K562 (cell line): ENCODE results near the gene ADRM1. TPM values are rescaled to one million over a fixed set of nuclear protein-coding genes. Genes with fewer than 3 reads are reported as not detected.

Experiments used
- ATAC-seq: fragments of 200-7000 bp; cut with Tn5 transposase; 3 replicates; pipeline ENCODE4 v1.9.1; 2020; ENCODE audit warnings: moderate library complexity
- BruUV-seq: library from RNA; stranded (reverse); fragments of 400-500 nt; replicated peaks from 2 replicates; lab custom pipeline; 2021; lab: Mats Ljungman, UMichigan
- CTCF ChIA-PET: fragments of 300-600 bp; formaldehyde crosslinking; extraction: SDS; loops from one replicate; lab custom pipeline; 2021; ENCODE audit warnings: low intra/inter-chr PET ratio; lab: Yijun Ruan, JAX
- POLR2A ChIA-PET: fragments of 300-600, 350-650 bp; sonication (Branson Sonifier 250); formaldehyde crosslinking; extraction: SDS; loops from one replicate; lab custom pipeline; 2021; ENCODE audit warnings: antibody characterized with exemption, inconsistent platforms; lab: Yijun Ruan, JAX
- DNase-seq, 4 experiments: peaks; one replicate each; pipeline versions ENCODE4 v3.0.0 to v3.0.0-alpha.2; 2011 to 2018; ENCODE audit warnings: low spot score in 3 of 4, mixed read lengths in 3 of 4; ENCODE audit errors: extremely low read depth in 1 of 4
- FAIRE-seq: peaks from 2 replicates; lab custom pipeline; 2011; peaks lifted over from hg19 to GRCh38; lab: Jason Lieb, UNC
- H2AFZ ChIP-seq: 2 replicates; pipeline ENCODE4 v1.6.0; 2011; ENCODE audit warnings: low read depth, low read length, control low read depth, inconsistent platforms
- H3K27ac ChIP-seq: fragments of 200-600 bp; 3 replicates; pipeline ENCODE4 v1.8.0; 2011; ENCODE audit warnings: low read depth, mild to moderate bottlenecking, control low read depth, inconsistent platforms, low read length, moderate library complexity, mixed read lengths; ENCODE audit errors: extremely low read depth
- H3K27me3 ChIP-seq, 2 experiments: fragments of 300-600 bp in 1 of 2; 2 replicates in 1 of 2; 3 replicates in 1 of 2; pipeline versions ENCODE4 v1.6.0 to v1.8.0; 2011; ENCODE audit warnings: inconsistent platforms in 2 of 2, low read length in 2 of 2, mild to moderate bottlenecking in 1 of 2, mixed read lengths in 1 of 2, moderate library complexity in 1 of 2; ENCODE audit not compliant: control insufficient read depth in 2 of 2, insufficient read depth in 2 of 2
- H3K36me3 ChIP-seq: fragments of 300-600 bp; 3 replicates; pipeline ENCODE4 v1.8.0; 2011; ENCODE audit warnings: mild to moderate bottlenecking, low read length, inconsistent platforms; ENCODE audit not compliant: control insufficient read depth, insufficient read depth
- H3K4me1 ChIP-seq, 2 experiments: fragments of 200-600 bp in 1 of 2; replicated peaks in 1 of 2; 2 replicates in 1 of 2; 3 replicates in 1 of 2; pipeline versions ENCODE4 v1.5.1 to v1.8.0; 2011; ENCODE audit warnings: inconsistent platforms in 2 of 2, low read length in 2 of 2, mild to moderate bottlenecking in 1 of 2, mixed read lengths in 1 of 2, moderate library complexity in 1 of 2; ENCODE audit not compliant: control insufficient read depth in 2 of 2, insufficient read depth in 2 of 2
- H3K4me2 ChIP-seq: 2 replicates; pipeline ENCODE4 v1.6.1; 2011; ENCODE audit warnings: low read length, control low read depth, inconsistent platforms, mixed read lengths; ENCODE audit not compliant: insufficient read depth
- H3K4me3 ChIP-seq: fragments of 200-600 bp; sonication (generic), shearing (Covaris generic); 2 replicates; pipeline ENCODE4 v1.5.1; 2016; ENCODE audit warnings: control low read depth, inconsistent platforms
- H3K79me2 ChIP-seq: fragments of 200-600 bp; 3 replicates; pipeline ENCODE4 v1.8.0; 2011; ENCODE audit warnings: low read length, inconsistent platforms; ENCODE audit not compliant: control insufficient read depth, insufficient read depth
- H3K9ac ChIP-seq, 2 experiments: 2 replicates each; pipeline versions ENCODE4 v1.6.0 to v1.6.1; 2011; ENCODE audit warnings: low read depth in 2 of 2, low read length in 2 of 2, control low read depth in 1 of 2, inconsistent platforms in 1 of 2, mild to moderate bottlenecking in 1 of 2, mixed read lengths in 1 of 2; ENCODE audit not compliant: insufficient read depth in 1 of 2
- H3K9me1 ChIP-seq: one replicate; pipeline ENCODE4 v1.6.0; 2011; ENCODE audit warnings: inconsistent platforms, mild to moderate bottlenecking, low read length, moderate library complexity; ENCODE audit not compliant: control insufficient read depth, insufficient read depth
- H3K9me3 ChIP-seq: replicated peaks from 2 replicates; pipeline ENCODE4 v1.5.1; 2011; ENCODE audit warnings: low read depth, low read length, inconsistent platforms; ENCODE audit not compliant: control insufficient read depth, insufficient read depth
- H4K20me1 ChIP-seq: replicated peaks from 2 replicates; pipeline ENCODE4 v1.6.1; 2011; ENCODE audit warnings: low read length, inconsistent platforms, mixed read lengths; ENCODE audit not compliant: control insufficient read depth, insufficient read depth
- ARID2 ChIP-seq: fragments of 450-650 bp; IDR thresholded peaks from 2 replicates; pipeline ENCODE4 v1.6.1; 2017; ENCODE audit warnings: antibody characterized with exemption, mild to moderate bottlenecking
- ATF7 ChIP-seq: fragments of 450-650 bp; IDR thresholded peaks from 2 replicates; pipeline ENCODE4 v1.7.1; 2014; ENCODE audit warnings: mild to moderate bottlenecking, moderate library complexity
- CTCFL ChIP-seq: IDR thresholded peaks from 2 replicates; pipeline ENCODE4 v1.6.1; 2011; ENCODE audit warnings: borderline replicate concordance, low read depth, mild to moderate bottlenecking, moderate library complexity, low read length; ENCODE audit not compliant: insufficient read depth, poor library complexity, severe bottlenecking
- GATAD2B ChIP-seq: fragments of 450-650 bp; IDR thresholded peaks from 2 replicates; pipeline ENCODE4 v1.6.1; 2017; ENCODE audit warnings: mild to moderate bottlenecking, borderline replicate concordance
- KDM5B ChIP-seq: fragments of 200-600 bp; sonication (generic); IDR thresholded peaks from 2 replicates; pipeline ENCODE4 v1.6.1; 2012; ENCODE audit warnings: low read depth, mild to moderate bottlenecking, moderate library complexity, low read length, control low read depth, inconsistent platforms; ENCODE audit not compliant: insufficient replicate concordance
- MTA2 ChIP-seq: fragments of 450-650 bp; IDR thresholded peaks from 2 replicates; pipeline ENCODE4 v1.6.1; 2016; ENCODE audit warnings: low read depth
- POLR2G ChIP-seq: fragments of 200-400 bp; formaldehyde crosslinking; IDR thresholded peaks from 2 replicates; pipeline ENCODE4 v1.6.1; 2017; ENCODE audit warnings: low read depth, mild to moderate bottlenecking, antibody characterized with exemption, low read length, moderate library complexity
- RBFOX2 ChIP-seq: fragments of 200-400 bp; formaldehyde crosslinking; IDR thresholded peaks from 2 replicates; pipeline ENCODE4 v1.6.1; 2017; ENCODE audit warnings: low read depth, mild to moderate bottlenecking, low read length, moderate library complexity
- SIRT6 ChIP-seq: IDR thresholded peaks from one replicate; pipeline ENCODE4 v1.6.1; 2012; ENCODE audit warnings: low read depth, mild to moderate bottlenecking, control low read depth, inconsistent platforms, low read length, moderate library complexity
- SRSF3 ChIP-seq: fragments of 200-400 bp; formaldehyde crosslinking; IDR thresholded peaks from 2 replicates; pipeline ENCODE4 v1.6.1; 2016; ENCODE audit warnings: mild to moderate bottlenecking, low read length, moderate library complexity; ENCODE audit not compliant: insufficient read depth
- TCF7L2 ChIP-seq: fragments of 150-350 bp; IDR thresholded peaks from 2 replicates; pipeline ENCODE4 v1.6.1; 2016; ENCODE audit warnings: low read depth, mild to moderate bottlenecking, low read length, moderate library complexity
- ZC3H4 ChIP-seq: sonication (generic); formaldehyde crosslinking; IDR thresholded peaks from 2 replicates; pipeline ENCODE4 v1.9.0; 2021; ENCODE audit warnings: missing genetic modification reagents, borderline replicate concordance
- ZFPM2 ChIP-seq: fragments of 250-450 bp; sonication (Bioruptor Pico); IDR thresholded peaks from 2 replicates; pipeline ENCODE4 v1.5.1; 2022; ENCODE audit warnings: mild to moderate bottlenecking
- ZNF431 ChIP-seq: sonication (generic); formaldehyde crosslinking; IDR thresholded peaks from 2 replicates; pipeline ENCODE4 v1.8.0; 2022; ENCODE audit warnings: mild to moderate bottlenecking, missing genetic modification reagents
- WGBS: fragments of 100-300 bp; shearing (Covaris generic); methylation state at CpG from one replicate; pipeline ENCODE4 v1.1.6; 2016; ENCODE audit warnings: low coverage, mixed read lengths; ENCODE audit not compliant: insufficient coverage; ENCODE audit errors: missing lambda C conversion rate; 5-methylcytosine and 5-hydroxymethylcytosine counted together
- in situ Hi-C: fragments of 300-500 bp; cut with MboI; formaldehyde crosslinking; loops from 4 replicates; pipeline ENCODE4 v1.15.0; 2018; ENCODE audit warnings: inconsistent platforms, mixed read lengths
- intact Hi-C: fragments of 100-400 bp; cut with micrococcal nuclease; formaldehyde crosslinking; loops from 2 replicates; pipeline ENCODE4 v1.14.2; 2022
- polyA plus RNA-seq, 8 experiments: library from polyadenylated mRNA; depleted of rRNA in 4 of 8; stranded (reverse) in 5 of 8; unstranded in 3 of 8; fragments of >200 nt; fragmentation: Nextera tagmentation in 2 of 8; fragmentation: Illumina TruSeq in 1 of 8; extraction: Ambion mirVana in 2 of 8; extraction: Trizol in 1 of 8; gene quantifications; 2 replicates each; pipeline versions ENCODE4 v1.2.1 to v1.2.3, GENCODE V29; 2011 to 2014; ENCODE audit warnings: inconsistent platforms in 1 of 8, missing spikeins in 1 of 8
- total RNA-seq, 7 experiments: library from RNA; depleted of rRNA in 6 of 7; stranded (reverse); fragments of >200 nt in 6 of 7; fragmentation: Illumina TruSeq in 2 of 7; extraction: Trizol in 2 of 7; gene quantifications; 2 replicates each; pipeline versions ENCODE4 v1.2.1 to v1.2.3, GENCODE V29; 2011 to 2021; ENCODE audit warnings: low replicate concordance in 1 of 7
- TF ChIP-seq, protein P1 (sequence below): fragments of 450-650 bp; IDR thresholded peaks from 2 replicates; pipeline ENCODE4 v1.6.1; 2017; ENCODE audit warnings: antibody characterized with exemption
- TF ChIP-seq, protein P2 (sequence below): sonication (generic); formaldehyde crosslinking; IDR thresholded peaks from 2 replicates; pipeline ENCODE4 v1.9.0; 2022; ENCODE audit warnings: mild to moderate bottlenecking, missing genetic modification reagents

ADRM1 gene
- total and polyA plus RNA-seq, 9 of the 15 experiments (the other 6 are each of a cell fraction or from before 2014, with no cell fraction given): 5.0 to 223 (median 67.4) TPM

GRCh38 chr20:62306414-62307187 is 3.8 kb downstream of the ADRM1 start:
- ChIA-PET POLR2A (interaction anchor here (0.5 to 2.9 kb wide), 5 partner anchors 9 to 80 kb away, joined by 3 to 19 read pairs (median 5); partner anchors contain the start of genes OSBPL2 and RPS21), CTCF (no interaction called here)
- no TSS peak for BruUV-seq
- Histone ChIP-seq H2AFZ (no peak overlapping the region), H3K9me1 (peaks cover 5% of the 10 kb centered on the region), H3K9ac (peak overlapping the region in 1 of 2 experiments; percentile 57; a peak in 1 of 4 replicates), H4K20me1 (peaks cover 20% of the 10 kb centered on the region), H3K4me2 (no peak overlapping the region)
- DNase-seq: no peak
- no peak for ATAC-seq
- TF ChIP-seq ZFPM2 (CRISPR knock-in tag): no peak
- no peak for TF ChIP-seq GATAD2B
- no peak for TF ChIP-seq TCF7L2
- TF ChIP-seq POLR2G: peak; percentile 17; the same call in 1 of the 2 replicates
- TF ChIP-seq RBFOX2: peak; percentile 17
- TF ChIP-seq MTA2: no peak
- TF ChIP-seq SRSF3: no peak
- no peak for TF ChIP-seq ZNF431 (CRISPR knock-in tag)
- no peak for TF ChIP-seq ATF7
- TF ChIP-seq ARID2: no peak
- TF ChIP-seq CTCFL: peak; percentile 42
- TF ChIP-seq, protein P1, sequence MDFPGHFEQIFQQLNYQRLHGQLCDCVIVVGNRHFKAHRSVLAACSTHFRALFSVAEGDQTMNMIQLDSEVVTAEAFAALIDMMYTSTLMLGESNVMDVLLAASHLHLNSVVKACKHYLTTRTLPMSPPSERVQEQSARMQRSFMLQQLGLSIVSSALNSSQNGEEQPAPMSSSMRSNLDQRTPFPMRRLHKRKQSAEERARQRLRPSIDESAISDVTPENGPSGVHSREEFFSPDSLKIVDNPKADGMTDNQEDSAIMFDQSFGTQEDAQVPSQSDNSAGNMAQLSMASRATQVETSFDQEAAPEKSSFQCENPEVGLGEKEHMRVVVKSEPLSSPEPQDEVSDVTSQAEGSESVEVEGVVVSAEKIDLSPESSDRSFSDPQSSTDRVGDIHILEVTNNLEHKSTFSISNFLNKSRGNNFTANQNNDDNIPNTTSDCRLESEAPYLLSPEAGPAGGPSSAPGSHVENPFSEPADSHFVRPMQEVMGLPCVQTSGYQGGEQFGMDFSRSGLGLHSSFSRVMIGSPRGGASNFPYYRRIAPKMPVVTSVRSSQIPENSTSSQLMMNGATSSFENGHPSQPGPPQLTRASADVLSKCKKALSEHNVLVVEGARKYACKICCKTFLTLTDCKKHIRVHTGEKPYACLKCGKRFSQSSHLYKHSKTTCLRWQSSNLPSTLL: no peak
- TF ChIP-seq ZC3H4 (CRISPR knock-in tag): no peak
- TF ChIP-seq, protein P2, sequence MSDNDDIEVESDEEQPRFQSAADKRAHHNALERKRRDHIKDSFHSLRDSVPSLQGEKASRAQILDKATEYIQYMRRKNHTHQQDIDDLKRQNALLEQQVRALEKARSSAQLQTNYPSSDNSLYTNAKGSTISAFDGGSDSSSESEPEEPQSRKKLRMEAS (CRISPR knock-in tag): no peak
- no peak for TF ChIP-seq KDM5B
- TF ChIP-seq SIRT6: no peak
- TF ChIP-seq, all 486 proteins: peak for 3
- WGBS: 95% methylated on average over 22 of the region's 27 CpGs
- peaks cover 37% of the 10 kb centered on the region for H3K79me2 ChIP-seq
- intact Hi-C loops: loop anchor here (10.0 kb wide), 2 partner anchors 188 to 322 kb away; no protein-coding TSS in a partner anchor
- no peaks in the 10 kb centered on the region for H3K9me3 ChIP-seq
- H3K27me3 ChIP-seq: no peaks in the 10 kb centered on the region
- no peak overlapping the region for H3K27ac ChIP-seq
- peaks cover 14 to 71% of the 10 kb centered on the region in 2 experiments for H3K4me1 ChIP-seq
- in situ Hi-C loops: loop anchor here (5.0 to 10.0 kb wide), 3 partner anchors 61 to 308 kb away; partner anchors contain the start of gene LAMA5
- no peak overlapping the region for H3K4me3 ChIP-seq
- H3K36me3 ChIP-seq: peaks cover 80% of the 10 kb centered on the region
- no peak for FAIRE-seq
